Common myeloid progenitor, CD34-positive (primary cell): ENCODE measurements around the gene MYO18B.
A peak's percentile ranks its signal among the peaks of the same experiment; 100 is the strongest.

Experiments used
- CTCF ChIA-PET: fragments of 350-600 bp; sonication (Branson Sonifier 250); formaldehyde crosslinking; loops from one replicate; lab custom pipeline; 2021; ENCODE audit warnings: antibody characterized with exemption; lab: Charles Lee
- POLR2A ChIA-PET: fragments of 350-600 bp; sonication (Branson Sonifier 250); formaldehyde crosslinking; loops from one replicate; lab custom pipeline; 2021; ENCODE audit warnings: antibody characterized with exemption; lab: Charles Lee
- DNase-seq, 3 donors: peaks; one replicate each; pipeline versions ENCODE4 v3.0.0 to v3.0.0-alpha.2; 2013
- H3K27ac ChIP-seq, 2 experiments: 1 replicate in 1 of 2; 2 replicates in 1 of 2; pipeline ENCODE4 v1.7.0; 2013; ENCODE audit warnings: inconsistent platforms in 2 of 2, low read length in 2 of 2, mild to moderate bottlenecking in 2 of 2, low read depth in 1 of 2, moderate library complexity in 1 of 2; ENCODE audit not compliant: severe bottlenecking in 2 of 2, insufficient read depth in 1 of 2, poor library complexity in 1 of 2
- H3K27me3 ChIP-seq, 5 experiments: replicated peaks in 2 of 5; 1 replicate in 3 of 5; 2 replicates in 2 of 5; pipeline versions ENCODE4 v1.6.1 to v1.7.0; 2013; ENCODE audit warnings: low read length in 4 of 5, mild to moderate bottlenecking in 2 of 5, moderate library complexity in 2 of 5, inconsistent platforms in 1 of 5; ENCODE audit not compliant: insufficient read depth in 5 of 5, control insufficient read depth in 4 of 5
- H3K36me3 ChIP-seq, 4 experiments: 1 replicate in 2 of 4; 2 replicates in 2 of 4; pipeline versions ENCODE4 v1.6.1 to v1.7.0; 2013; ENCODE audit warnings: low read length in 3 of 4, control low read depth in 1 of 4, mild to moderate bottlenecking in 1 of 4; ENCODE audit not compliant: control insufficient read depth in 4 of 4, insufficient read depth in 4 of 4
- H3K4me1 ChIP-seq, 4 experiments: 1 replicate in 3 of 4; 2 replicates in 1 of 4; pipeline versions ENCODE4 v1.6.1 to v1.7.1; 2013; ENCODE audit warnings: low read length in 3 of 4, mild to moderate bottlenecking in 3 of 4, control low read depth in 1 of 4, inconsistent platforms in 1 of 4, moderate library complexity in 1 of 4; ENCODE audit not compliant: control insufficient read depth in 4 of 4, insufficient read depth in 4 of 4; ENCODE audit errors: control extremely low read depth in 1 of 4
- H3K4me3 ChIP-seq, 7 experiments: 1 replicate in 4 of 7; 2 replicates in 3 of 7; pipeline versions ENCODE4 v1.5.1 to v1.7.0; 2013; ENCODE audit warnings: mild to moderate bottlenecking in 7 of 7, low read length in 6 of 7, moderate library complexity in 6 of 7, inconsistent platforms in 2 of 7, low read depth in 2 of 7, control low read depth in 1 of 7; ENCODE audit not compliant: insufficient read depth in 4 of 7, control insufficient read depth in 1 of 7; ENCODE audit errors: extremely low read depth in 1 of 7
- H3K9me3 ChIP-seq, 5 experiments: 1 replicate in 4 of 5; 2 replicates in 1 of 5; pipeline versions ENCODE4 v1.6.1 to v1.7.1; 2013; ENCODE audit warnings: low read length in 4 of 5, mild to moderate bottlenecking in 2 of 5, inconsistent platforms in 1 of 5, low read depth in 1 of 5, moderate library complexity in 1 of 5; ENCODE audit not compliant: control insufficient read depth in 4 of 5, insufficient read depth in 2 of 5; ENCODE audit errors: control extremely low read depth in 1 of 5
- WGBS: methylation state at CpG from one replicate; pipeline ENCODE4 v1.1.5; 2013; ENCODE audit not compliant: insufficient coverage; 5-methylcytosine and 5-hydroxymethylcytosine counted together

Gene MYO18B

DNA sequence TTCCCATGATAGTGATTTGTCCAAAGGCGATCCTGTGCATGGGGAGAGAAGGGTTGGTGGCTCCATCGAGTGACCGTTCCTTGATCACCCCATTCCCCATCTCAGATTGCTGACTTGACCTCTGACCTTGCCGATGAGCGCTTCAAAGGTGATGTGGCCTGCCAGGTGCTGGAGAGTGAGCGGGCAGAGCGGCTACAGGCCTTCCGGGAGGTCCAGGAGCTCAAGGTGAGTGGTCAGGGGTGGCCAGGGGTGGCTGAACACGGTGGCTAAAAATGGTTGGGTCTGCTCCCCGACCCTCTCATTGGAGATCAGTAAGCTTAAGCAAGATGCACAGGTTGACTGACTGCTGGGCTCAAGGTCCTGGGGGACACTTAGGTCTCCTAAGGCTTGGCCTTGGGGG is 148.7 kb downstream of the MYO18B start:
- H3K27me3 ChIP-seq: peaks cover 0 to 46% (median 5%) of the 10 kb centered on the region in 5 experiments
- POLR2A ChIA-PET: no interaction called here
- no peaks in the 10 kb centered on the region for H3K36me3 ChIP-seq
- H3K4me1 ChIP-seq: no peaks in the 10 kb centered on the region
- CTCF ChIA-PET: no interaction called here
- no peaks in the 10 kb centered on the region for H3K9me3 ChIP-seq
- WGBS: 93% methylated on average over 9 of the region's 10 CpGs
- H3K4me3 ChIP-seq: no peak overlapping the region
- no peak for DNase-seq
- no peak overlapping the region for H3K27ac ChIP-seq

- CTCF ChIA-PET: interaction anchor here (1.1 kb wide), 1 partner anchor 442 kb away, joined by 3 read pairs; no protein-coding TSS in a partner anchor
- peaks cover 0 to 33% (median 8%) of the 10 kb centered on the region in 5 experiments for H3K27me3 ChIP-seq
- H3K9me3 ChIP-seq: no peaks in the 10 kb centered on the region
- 58% methylated on average over 3 of the region's 4 CpGs for WGBS
- POLR2A ChIA-PET: no interaction called here
- no peak overlapping the region for H3K4me3 ChIP-seq
- DNase-seq: no peak
- H3K36me3 ChIP-seq: no peaks in the 10 kb centered on the region
- no peaks in the 10 kb centered on the region for H3K4me1 ChIP-seq
- no peak overlapping the region for H3K27ac ChIP-seq
Measured at GRCh38 chr22:25892678-25893077, 150.7 kb downstream of the MYO18B start.

- CTCF ChIA-PET: no interaction called here
Measured at GRCh38 chr22:25895678-25896077, 153.7 kb downstream of the MYO18B start.

GRCh38 chr22:25896098-25896497 is 154.1 kb downstream of the MYO18B start:
- DNase-seq: peak in 2 of 3 donors; percentile 11 to 18

More at GRCh38 chr22:25895678-25896077, 153.7 kb downstream of the MYO18B start:
- H3K27ac ChIP-seq: no peak overlapping the region
- H3K4me3 ChIP-seq: no peak overlapping the region
- WGBS: 71% methylated on average over 2 of the region's 3 CpGs
- no peaks in the 10 kb centered on the region for H3K4me1 ChIP-seq
- no peaks in the 10 kb centered on the region for H3K36me3 ChIP-seq
- no peaks in the 10 kb centered on the region for H3K9me3 ChIP-seq
- DNase-seq: no peak
- POLR2A ChIA-PET: interaction anchor here (1.0 kb wide), 1 partner anchor 9 kb away, joined by 4 read pairs; no protein-coding TSS in a partner anchor
- H3K27me3 ChIP-seq: peaks cover 0 to 20% (median 8%) of the 10 kb centered on the region in 5 experiments

GRCh38 chr22:25896592-25896991 is 154.6 kb downstream of the MYO18B start:
- POLR2A ChIA-PET: no interaction called here
- WGBS: 60% methylated on average over 1 of the region's 2 CpGs
- CTCF ChIA-PET: no interaction called here

More at GRCh38 chr22:25896098-25896497, 154.1 kb downstream of the MYO18B start:
- no peak overlapping the region for H3K27ac ChIP-seq
- no peaks in the 10 kb centered on the region for H3K4me1 ChIP-seq
- H3K9me3 ChIP-seq: no peaks in the 10 kb centered on the region
- CTCF ChIA-PET: no interaction called here
- WGBS: 100% methylated on average over 2 of the region's 4 CpGs
- H3K27me3 ChIP-seq: peaks cover 0 to 16% (median 6%) of the 10 kb centered on the region in 5 experiments
- H3K4me3 ChIP-seq: no peak overlapping the region
- no peaks in the 10 kb centered on the region for H3K36me3 ChIP-seq
- POLR2A ChIA-PET: no interaction called here

DNA sequence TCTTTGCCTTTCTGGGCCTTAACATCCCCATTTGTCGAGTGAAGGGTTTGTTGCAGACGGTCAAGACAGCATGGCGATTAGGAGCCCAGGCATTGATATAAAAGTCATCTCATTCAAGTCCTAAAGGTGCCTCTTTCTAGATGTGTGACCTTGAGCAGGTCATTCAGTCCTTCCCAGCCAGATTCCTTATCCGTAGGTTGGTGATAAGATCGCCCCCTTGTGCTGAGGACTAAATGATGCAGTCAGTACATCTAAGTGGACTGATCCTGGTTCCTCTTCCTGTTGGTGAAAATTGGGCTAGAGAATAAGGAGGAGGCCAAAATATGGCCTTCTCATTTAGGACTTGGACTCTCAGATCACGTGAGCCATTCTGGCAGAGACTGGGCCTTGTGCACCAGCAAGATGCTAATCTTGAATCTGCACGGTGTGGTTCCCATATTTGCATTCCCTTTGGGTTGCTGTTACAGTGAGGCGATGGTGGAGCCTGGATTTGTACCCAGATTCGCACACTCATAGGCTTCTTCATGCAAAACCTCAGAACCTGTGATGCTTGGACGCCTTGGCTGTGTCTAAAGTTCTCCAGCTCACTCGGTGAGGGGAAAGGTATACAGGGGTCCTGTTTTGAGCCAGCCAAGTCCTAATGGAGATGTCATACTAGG is 156.8 kb downstream of the MYO18B start:
- POLR2A ChIA-PET: no interaction called here
- CTCF ChIA-PET: no interaction called here
- Histone ChIP-seq H3K36me3 (no peaks in the 10 kb centered on the region), H3K27me3 (peaks cover 0 to 18% (median 6%) of the 10 kb centered on the region in 5 experiments), H3K27ac (no peak overlapping the region), H3K4me3 (no peak overlapping the region), H3K9me3 (no peaks in the 10 kb centered on the region), H3K4me1 (no peaks in the 10 kb centered on the region)
- 72% methylated on average over 10 of the region's 11 CpGs for WGBS
- peak in 2 of 3 donors; percentile 1 to 5 for DNase-seq

More at GRCh38 chr22:25896592-25896991, 154.6 kb downstream of the MYO18B start:
- no peaks in the 10 kb centered on the region for H3K9me3 ChIP-seq
- no peak for DNase-seq
- H3K27ac ChIP-seq: no peak overlapping the region
- peaks cover 0 to 14% (median 6%) of the 10 kb centered on the region in 5 experiments for H3K27me3 ChIP-seq
- no peak overlapping the region for H3K4me3 ChIP-seq
- no peaks in the 10 kb centered on the region for H3K4me1 ChIP-seq
- H3K36me3 ChIP-seq: no peaks in the 10 kb centered on the region

DNA sequence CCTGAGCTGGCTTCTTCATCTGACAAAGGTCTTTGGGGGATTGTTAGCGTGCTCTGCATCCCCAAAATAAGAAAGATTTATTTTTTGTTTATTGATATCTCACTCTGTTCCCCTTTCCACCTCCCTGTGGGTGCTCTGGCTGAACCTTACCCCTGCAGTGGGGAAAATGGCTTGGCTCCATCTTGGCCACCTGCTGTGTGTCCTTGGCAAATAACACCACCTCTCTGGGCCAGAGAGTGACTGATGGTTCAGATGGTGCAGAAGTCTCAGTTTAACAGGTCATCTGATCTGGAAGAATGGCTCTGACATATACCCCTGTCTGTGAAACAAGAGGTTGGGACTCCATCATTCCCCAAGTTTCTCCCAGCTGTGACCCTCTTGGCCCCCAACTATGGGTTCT is 157.6 kb downstream of the MYO18B start:
- Histone ChIP-seq H3K9me3 (peaks cover 0 to 2% (median 0%) of the 10 kb centered on the region in 5 experiments), H3K36me3 (no peaks in the 10 kb centered on the region), H3K27ac (no peak overlapping the region), H3K27me3 (peaks cover 0 to 21% (median 6%) of the 10 kb centered on the region in 5 experiments), H3K4me3 (no peak overlapping the region), H3K4me1 (no peaks in the 10 kb centered on the region)
- no CpG with 5 or more reads among the region's 1 CpG for WGBS
- ChIA-PET POLR2A (no interaction called here), CTCF (no interaction called here)
- DNase-seq: no peak
